DOHH2 (cell line): ENCODE measurements around the gene ACHE.
A peak's percentile ranks its signal among the peaks of the same experiment; 100 is the strongest.

Experiments
- H3F3A ChIP-seq: fragments of 200-600 bp; sonication (generic), shearing (Covaris generic); 2 replicates; pipeline ENCODE4 v1.6.0; 2016; ENCODE audit warnings: antibody characterized with exemption, mild to moderate bottlenecking; ENCODE audit not compliant: control insufficient read depth, insufficient read depth
- H3K27ac ChIP-seq: fragments of 200-600 bp; sonication (generic); 2 replicates; pipeline ENCODE4 v1.5.1; 2014; ENCODE audit warnings: low read depth, mild to moderate bottlenecking, low read length, moderate library complexity
- H3K27me3 ChIP-seq: fragments of 200-600 bp; sonication (generic); 2 replicates; pipeline ENCODE4 v1.6.1; 2014; ENCODE audit warnings: mild to moderate bottlenecking, low read length, mixed read lengths; ENCODE audit not compliant: control insufficient read depth
- H3K36me3 ChIP-seq: fragments of 200-600 bp; sonication (generic); 2 replicates; pipeline ENCODE4 v1.6.1; 2014; ENCODE audit warnings: mild to moderate bottlenecking, low read length, moderate library complexity, mixed read lengths; ENCODE audit not compliant: control insufficient read depth
- H3K4me1 ChIP-seq: fragments of 200-600 bp; sonication (generic); 2 replicates; pipeline ENCODE4 v1.6.1; 2014; ENCODE audit warnings: mild to moderate bottlenecking, low read length, mixed read lengths; ENCODE audit not compliant: control insufficient read depth
- H3K4me2 ChIP-seq: fragments of 200-600 bp; sonication (generic); 2 replicates; pipeline ENCODE4 v1.6.0; 2014; ENCODE audit warnings: mild to moderate bottlenecking, low read length, moderate library complexity
- H3K4me3 ChIP-seq: fragments of 200-600 bp; sonication (generic); 2 replicates; pipeline ENCODE4 v1.5.1; 2014; ENCODE audit warnings: mild to moderate bottlenecking, low read length, mixed read lengths
- H3K79me2 ChIP-seq: fragments of 200-600 bp; sonication (generic); 2 replicates; pipeline ENCODE4 v1.6.1; 2014; ENCODE audit warnings: mild to moderate bottlenecking, low read length, mixed read lengths; ENCODE audit not compliant: control insufficient read depth
- H3K9me2 ChIP-seq: fragments of 200-600 bp; sonication (generic); replicated peaks from 2 replicates; pipeline ENCODE4 v1.6.1; 2014; ENCODE audit warnings: mild to moderate bottlenecking, low read length, mixed read lengths; ENCODE audit not compliant: control insufficient read depth
- H3K9me3 ChIP-seq: fragments of 200-600 bp; sonication (generic); 2 replicates; pipeline ENCODE4 v1.6.1; 2014; ENCODE audit warnings: antibody characterized with exemption, low read length, mixed read lengths; ENCODE audit not compliant: control insufficient read depth, insufficient read depth
- H4K20me1 ChIP-seq: fragments of 200-600 bp; sonication (generic); 2 replicates; pipeline ENCODE4 v1.6.0; 2014; ENCODE audit warnings: low read depth, mild to moderate bottlenecking, antibody characterized with exemption, low read length, moderate library complexity; ENCODE audit not compliant: control insufficient read depth, insufficient read depth
- CTCF ChIP-seq: fragments of 200-600 bp; sonication (generic); IDR thresholded peaks from one replicate; pipeline ENCODE4 v1.5.1; 2014; ENCODE audit warnings: antibody characterized with exemption, mild to moderate bottlenecking, low read depth, low read length; ENCODE audit not compliant: poor library complexity, severe bottlenecking
- EZH2phosphoT487 ChIP-seq: fragments of 200-600 bp; sonication (generic); IDR thresholded peaks from 2 replicates; pipeline ENCODE4 v1.6.1; 2017; ENCODE audit warnings: borderline replicate concordance, mild to moderate bottlenecking, antibody characterized with exemption, low read length, moderate library complexity, mixed read lengths

The ACHE gene

GRCh38 chr7:100864263-100864845 lies 31.3 kb downstream of the ACHE start:
- Histone ChIP-seq H3K4me1 (peaks cover 41% of the 10 kb centered on the region), H4K20me1 (no peaks in the 10 kb centered on the region), H3K27me3 (no peaks in the 10 kb centered on the region), H3K9me3 (no peaks in the 10 kb centered on the region), H3K27ac (no peak overlapping the region), H3F3A (0 out of 2 replicates have a peak, but pooled peaks cover 4% of the 10 kb centered on the region), H3K36me3 (peaks cover 34% of the 10 kb centered on the region), H3K9me2 (no peaks in the 10 kb centered on the region), H3K4me2 (no peak overlapping the region), H3K79me2 (peaks cover 30% of the 10 kb centered on the region), H3K4me3 (no peak overlapping the region)
- TF ChIP-seq CTCF (no peak), EZH2phosphoT487 (no peak)

DNA sequence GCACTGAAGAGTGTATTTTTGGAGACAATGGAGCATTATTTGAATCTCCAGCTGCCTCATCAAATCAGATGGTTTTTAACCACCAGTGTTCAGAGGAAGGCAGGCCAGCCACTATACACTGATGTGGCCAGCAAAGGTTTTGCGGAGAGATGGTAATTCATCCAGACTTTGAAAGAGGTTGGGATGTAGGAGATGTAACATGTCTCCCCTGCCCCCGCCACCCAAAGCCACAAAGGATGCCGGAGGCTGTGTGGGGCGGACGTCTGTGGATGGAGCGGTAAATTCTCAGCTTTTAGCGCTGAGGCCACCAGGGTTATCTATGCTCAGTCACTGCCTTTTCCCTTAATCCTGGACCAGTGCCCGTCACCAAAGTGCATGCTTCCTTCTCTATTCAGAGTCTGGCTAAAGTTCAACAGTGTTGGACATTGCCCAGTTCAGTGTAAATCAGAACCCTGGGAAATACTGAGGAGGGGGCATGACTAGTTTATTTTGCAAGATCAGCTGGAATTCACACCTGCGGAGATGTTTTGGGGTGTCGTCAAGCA lies 32.2 kb downstream of the ACHE start:
- peaks cover 28% of the 10 kb centered on the region for H3K36me3 ChIP-seq

DNA sequence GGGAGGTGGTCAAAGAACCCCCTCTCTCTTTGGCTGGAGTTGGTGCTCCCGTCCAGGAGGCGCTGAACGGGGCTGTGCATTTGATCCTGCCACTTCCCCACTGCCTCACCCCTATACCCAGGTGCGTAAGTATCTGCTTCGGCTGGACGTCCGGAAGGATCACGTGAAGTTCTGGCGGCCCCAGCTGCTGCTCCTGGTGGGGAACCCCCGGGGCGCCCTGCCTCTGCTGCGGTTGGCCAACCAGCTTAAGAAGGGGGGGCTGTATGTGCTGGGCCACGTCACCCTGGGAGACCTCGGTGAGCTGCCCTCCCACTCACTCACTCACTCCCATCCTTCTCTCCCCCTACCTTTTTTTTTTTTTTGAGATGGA lies 34.1 kb downstream of the ACHE start:
- no peaks in the 10 kb centered on the region for H3K27me3 ChIP-seq
- TF ChIP-seq CTCF (no peak), EZH2phosphoT487 (no peak)
- no peaks in the 10 kb centered on the region for H3K9me2 ChIP-seq
- no peak overlapping the region for H3K27ac ChIP-seq
- H3K4me2 ChIP-seq, result peak overlapping the region; percentile 2; the same call in 1 of the 2 replicates
- peaks cover 2% of the 10 kb centered on the region for H3K79me2 ChIP-seq
- peaks cover 20% of the 10 kb centered on the region for H3K4me1 ChIP-seq
- no peaks in the 10 kb centered on the region for H3K9me3 ChIP-seq
- no peak overlapping the region for H3K4me3 ChIP-seq
- 0 out of 2 replicates have a peak, but pooled peaks cover 4% of the 10 kb centered on the region for H3F3A ChIP-seq
- no peaks in the 10 kb centered on the region for H4K20me1 ChIP-seq
- peaks cover 18% of the 10 kb centered on the region for H3K36me3 ChIP-seq

More for the DNA sequence above, 32.2 kb downstream of the ACHE start:
- H3K4me1 ChIP-seq, result peaks cover 33% of the 10 kb centered on the region
- H3K27me3 ChIP-seq, result no peaks in the 10 kb centered on the region
- H3K27ac ChIP-seq, result no peak overlapping the region
- H3K79me2 ChIP-seq, result peaks cover 21% of the 10 kb centered on the region
- 0 out of 2 replicates have a peak, but pooled peaks cover 4% of the 10 kb centered on the region for H3F3A ChIP-seq
- TF ChIP-seq CTCF, result no peak
- no peak for TF ChIP-seq EZH2phosphoT487
- H3K4me2 ChIP-seq, result no peak overlapping the region
- no peaks in the 10 kb centered on the region for H3K9me3 ChIP-seq
- H3K4me3 ChIP-seq, result no peak overlapping the region
- no peaks in the 10 kb centered on the region for H4K20me1 ChIP-seq
- H3K9me2 ChIP-seq, result no peaks in the 10 kb centered on the region
